Measurements from ENCODE around the gene LRMDA.

Gene LRMDA

DNA sequence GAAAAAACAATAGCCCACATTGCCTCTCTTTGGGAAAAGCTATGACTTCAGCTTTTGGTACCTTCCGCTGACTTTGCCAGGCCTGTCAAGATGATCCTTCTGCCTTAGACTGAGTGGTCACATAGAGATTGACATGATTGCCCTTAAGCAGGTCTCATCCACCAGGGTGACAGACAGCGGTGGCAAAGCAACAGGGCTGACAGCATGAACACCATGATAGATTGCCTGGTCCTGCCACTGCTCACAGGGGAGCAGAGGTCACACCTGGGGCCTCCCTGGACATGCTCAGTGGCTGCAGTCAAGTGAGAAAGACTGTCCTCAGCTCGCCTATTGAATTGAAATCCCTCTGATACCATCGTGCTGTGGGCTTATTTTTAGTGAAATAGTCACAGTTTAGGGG lies 1125.9 kb downstream of the LRMDA start:
- TF ChIP-seq, protein P1, sequence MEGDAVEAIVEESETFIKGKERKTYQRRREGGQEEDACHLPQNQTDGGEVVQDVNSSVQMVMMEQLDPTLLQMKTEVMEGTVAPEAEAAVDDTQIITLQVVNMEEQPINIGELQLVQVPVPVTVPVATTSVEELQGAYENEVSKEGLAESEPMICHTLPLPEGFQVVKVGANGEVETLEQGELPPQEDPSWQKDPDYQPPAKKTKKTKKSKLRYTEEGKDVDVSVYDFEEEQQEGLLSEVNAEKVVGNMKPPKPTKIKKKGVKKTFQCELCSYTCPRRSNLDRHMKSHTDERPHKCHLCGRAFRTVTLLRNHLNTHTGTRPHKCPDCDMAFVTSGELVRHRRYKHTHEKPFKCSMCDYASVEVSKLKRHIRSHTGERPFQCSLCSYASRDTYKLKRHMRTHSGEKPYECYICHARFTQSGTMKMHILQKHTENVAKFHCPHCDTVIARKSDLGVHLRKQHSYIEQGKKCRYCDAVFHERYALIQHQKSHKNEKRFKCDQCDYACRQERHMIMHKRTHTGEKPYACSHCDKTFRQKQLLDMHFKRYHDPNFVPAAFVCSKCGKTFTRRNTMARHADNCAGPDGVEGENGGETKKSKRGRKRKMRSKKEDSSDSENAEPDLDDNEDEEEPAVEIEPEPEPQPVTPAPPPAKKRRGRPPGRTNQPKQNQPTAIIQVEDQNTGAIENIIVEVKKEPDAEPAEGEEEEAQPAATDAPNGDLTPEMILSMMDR (IDR thresholded peaks at IDR 0.05; ENCODE audit: unreplicated experiment in 3 of 3), result no peak
- Mint-ChIP-seq H3K36me3 (ENCODE audit: low read depth) (no peaks in the 10 kb centered on the region), H3K27me3 (ENCODE audit: low read depth) (peaks cover 3% of the 10 kb centered on the region), H3K9me3 (no peaks in the 10 kb centered on the region), H3K4me3 (no peak overlapping the region), H3K27ac (no peak overlapping the region), H3K4me1 (peaks cover 41% of the 10 kb centered on the region)

DNA sequence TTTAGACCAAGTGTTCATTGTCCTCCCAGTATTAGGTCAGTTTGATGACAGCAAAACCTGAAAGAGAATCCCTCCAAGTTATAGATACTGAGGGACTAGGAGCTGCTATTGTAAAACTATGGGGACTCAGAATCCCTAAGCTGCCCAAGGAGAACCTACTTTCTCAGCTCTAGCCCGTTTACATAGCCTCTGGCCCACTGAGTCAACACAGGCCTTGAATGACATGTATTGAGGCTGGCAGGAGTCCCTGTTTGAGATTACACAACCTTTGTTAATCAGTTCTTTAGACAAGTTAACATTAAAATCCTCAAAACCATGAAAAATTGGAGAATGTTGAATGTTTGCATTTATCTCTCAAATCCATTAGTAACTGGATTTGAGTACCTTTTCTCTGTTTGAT lies 1127.2 kb downstream of the LRMDA start:
- no peak overlapping the region for H3K4me3 Mint-ChIP-seq
- no peaks in the 10 kb centered on the region for H3K9me3 Mint-ChIP-seq
- no peaks in the 10 kb centered on the region for H3K36me3 Mint-ChIP-seq (ENCODE audit: low read depth)
- TF ChIP-seq, protein P1 (IDR thresholded peaks at IDR 0.05; ENCODE audit: unreplicated experiment in 3 of 3), result no peak
- H3K27me3 Mint-ChIP-seq (ENCODE audit: low read depth), result peaks cover 3% of the 10 kb centered on the region
- no peak overlapping the region for H3K27ac Mint-ChIP-seq
- H3K4me1 Mint-ChIP-seq, result peaks cover 29% of the 10 kb centered on the region

DNA sequence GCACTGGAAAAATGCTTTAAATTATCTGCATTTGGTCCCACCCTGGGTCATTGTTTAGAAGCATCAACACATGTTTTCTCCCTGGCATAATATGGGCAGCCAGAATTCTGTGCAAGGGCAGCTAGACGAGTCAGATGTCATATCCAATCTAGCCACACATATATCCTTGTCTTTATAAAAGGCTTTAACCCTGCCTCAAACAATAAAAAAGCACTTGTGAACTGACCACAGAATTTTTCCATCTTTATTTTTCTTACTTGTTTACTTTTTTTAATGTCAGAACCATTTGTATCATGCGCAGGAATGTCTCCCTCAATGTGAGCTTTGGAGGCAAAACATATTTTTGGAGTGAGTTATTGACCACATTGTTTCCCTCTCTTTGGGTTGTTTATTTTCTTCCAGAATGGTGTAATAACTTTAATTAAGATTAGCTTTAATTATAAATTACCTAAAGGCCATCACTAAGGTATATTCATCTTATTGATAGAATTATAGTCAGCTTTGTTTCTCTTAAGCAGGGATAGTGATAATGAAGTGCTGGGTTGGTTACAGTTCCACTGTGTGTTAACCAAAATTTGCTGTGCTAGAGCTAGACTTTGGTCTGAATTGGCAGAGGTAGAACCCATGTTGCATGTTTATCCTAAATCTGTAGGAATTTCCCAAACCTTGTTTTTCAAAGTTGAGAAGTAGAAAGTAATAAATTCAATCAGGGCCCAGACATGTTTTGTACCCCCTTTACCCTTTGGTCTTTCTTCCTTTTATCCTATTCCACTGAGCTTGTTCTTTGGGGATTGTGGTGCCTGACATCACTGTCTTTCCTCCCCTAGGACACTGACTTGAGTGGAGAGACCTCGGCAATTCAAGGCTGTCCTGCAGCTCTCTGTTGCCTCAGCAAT lies 1127.8 kb downstream of the LRMDA start:
- H3K4me1 Mint-ChIP-seq, result peaks cover 22% of the 10 kb centered on the region
- H3K27ac Mint-ChIP-seq, result no peak overlapping the region
- no peak overlapping the region for H3K4me3 Mint-ChIP-seq
- H3K9me3 Mint-ChIP-seq, result no peaks in the 10 kb centered on the region
- peaks cover 3% of the 10 kb centered on the region for H3K27me3 Mint-ChIP-seq (ENCODE audit: low read depth)
- no peaks in the 10 kb centered on the region for H3K36me3 Mint-ChIP-seq (ENCODE audit: low read depth)
- TF ChIP-seq, protein P1 (IDR thresholded peaks at IDR 0.05; ENCODE audit: unreplicated experiment in 3 of 3), result no peak

DNA sequence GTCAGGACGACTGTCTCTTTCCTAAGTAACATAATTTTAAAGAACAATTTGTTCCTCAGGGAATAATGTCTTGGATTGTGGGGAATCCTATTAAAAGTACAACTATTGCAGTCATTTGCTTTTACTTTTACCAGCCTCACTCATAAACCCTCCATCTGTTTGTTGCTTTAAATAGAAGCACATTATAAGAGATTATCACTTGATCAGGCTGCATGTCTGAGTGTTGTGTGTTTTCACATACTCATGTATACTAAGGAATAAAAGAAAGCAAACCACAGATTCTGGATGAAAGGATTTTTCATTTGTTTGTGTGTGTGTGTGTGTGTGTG lies 1128.4 kb downstream of the LRMDA start:
- Mint-ChIP-seq H3K27ac (no peak overlapping the region), H3K4me3 (no peak overlapping the region), H3K4me1 (peaks cover 16% of the 10 kb centered on the region), H3K36me3 (ENCODE audit: low read depth) (no peaks in the 10 kb centered on the region), H3K27me3 (ENCODE audit: low read depth) (peaks cover 3% of the 10 kb centered on the region), H3K9me3 (no peaks in the 10 kb centered on the region)
- TF ChIP-seq, protein P1 (IDR thresholded peaks at IDR 0.05; ENCODE audit: unreplicated experiment in 3 of 3), result no peak

DNA sequence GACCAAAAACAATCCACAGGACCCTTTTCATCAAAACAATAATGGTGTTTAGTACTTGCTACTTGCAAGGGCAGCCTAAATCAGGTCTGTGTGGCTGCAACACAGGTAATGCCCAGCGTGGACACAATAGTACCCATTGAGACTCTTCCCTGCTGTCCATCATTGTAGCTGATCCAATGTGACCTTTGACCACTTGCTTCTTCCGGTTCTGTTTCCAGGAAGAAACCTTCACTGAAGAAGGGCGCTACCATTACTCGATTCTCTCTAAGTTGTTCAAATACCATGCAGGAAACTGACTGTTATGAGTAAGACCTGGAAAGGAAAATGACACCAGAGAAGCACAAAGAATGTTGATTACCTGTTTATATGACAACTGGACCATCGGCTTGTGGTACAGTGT lies 1128.9 kb downstream of the LRMDA start:
- Mint-ChIP-seq H3K27ac (no peak overlapping the region), H3K36me3 (ENCODE audit: low read depth) (no peaks in the 10 kb centered on the region), H3K4me1 (peaks cover 11% of the 10 kb centered on the region), H3K27me3 (ENCODE audit: low read depth) (peaks cover 3% of the 10 kb centered on the region), H3K4me3 (no peak overlapping the region), H3K9me3 (no peaks in the 10 kb centered on the region)
- TF ChIP-seq, protein P1 (IDR thresholded peaks at IDR 0.05; ENCODE audit: unreplicated experiment in 3 of 3), result no peak

DNA sequence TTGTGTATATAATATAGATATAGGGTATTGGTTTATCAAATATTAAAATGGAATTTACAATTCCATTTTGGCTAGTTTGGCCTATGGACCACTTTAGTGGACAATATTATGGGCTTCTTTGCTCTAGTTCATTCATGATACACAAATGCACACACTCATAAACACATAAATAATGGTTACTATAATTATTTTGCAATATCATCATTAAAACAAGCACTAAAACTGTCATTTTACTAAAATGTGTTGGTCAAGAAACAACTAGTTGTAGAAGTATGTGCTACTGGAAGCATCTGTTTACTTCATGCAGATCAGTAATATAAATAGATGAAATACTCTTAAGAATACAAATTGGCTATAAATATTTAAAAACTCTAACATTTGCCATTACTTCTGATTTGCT lies 1131.9 kb downstream of the LRMDA start:
- no peaks in the 10 kb centered on the region for H3K9me3 Mint-ChIP-seq
- TF ChIP-seq, protein P1 (IDR thresholded peaks at IDR 0.05; ENCODE audit: unreplicated experiment in 3 of 3), result no peak
- H3K4me1 Mint-ChIP-seq, result peaks cover 10% of the 10 kb centered on the region
- no peaks in the 10 kb centered on the region for H3K27me3 Mint-ChIP-seq (ENCODE audit: low read depth)
- no peak overlapping the region for H3K27ac Mint-ChIP-seq
- H3K36me3 Mint-ChIP-seq (ENCODE audit: low read depth), result no peaks in the 10 kb centered on the region
- no peak overlapping the region for H3K4me3 Mint-ChIP-seq
